ENCODE data around the gene CCDC167.

The CCDC167 gene

DNA sequence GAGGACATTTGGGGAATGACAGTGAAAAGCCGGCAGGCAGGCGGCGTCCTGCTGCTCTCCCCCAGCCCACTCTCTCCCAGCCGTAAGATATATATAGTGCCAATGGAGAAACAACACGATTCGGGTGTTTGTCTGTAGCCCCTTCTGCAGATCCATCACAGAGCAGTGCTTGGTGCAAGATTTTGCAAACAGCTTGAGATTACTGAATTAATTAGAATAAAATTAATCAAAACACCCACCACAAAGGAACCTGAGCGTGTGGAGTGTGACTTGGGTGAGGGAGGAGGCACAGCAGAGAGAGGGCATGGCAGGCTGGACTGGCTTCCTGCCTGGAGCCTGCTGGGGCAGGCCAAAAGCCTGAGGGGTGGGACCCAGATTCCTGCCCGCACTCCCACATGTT is 28.8 kb upstream of the CCDC167 start:
- DNase-seq (ENCODE audit: low read depth), result no peak

DNA sequence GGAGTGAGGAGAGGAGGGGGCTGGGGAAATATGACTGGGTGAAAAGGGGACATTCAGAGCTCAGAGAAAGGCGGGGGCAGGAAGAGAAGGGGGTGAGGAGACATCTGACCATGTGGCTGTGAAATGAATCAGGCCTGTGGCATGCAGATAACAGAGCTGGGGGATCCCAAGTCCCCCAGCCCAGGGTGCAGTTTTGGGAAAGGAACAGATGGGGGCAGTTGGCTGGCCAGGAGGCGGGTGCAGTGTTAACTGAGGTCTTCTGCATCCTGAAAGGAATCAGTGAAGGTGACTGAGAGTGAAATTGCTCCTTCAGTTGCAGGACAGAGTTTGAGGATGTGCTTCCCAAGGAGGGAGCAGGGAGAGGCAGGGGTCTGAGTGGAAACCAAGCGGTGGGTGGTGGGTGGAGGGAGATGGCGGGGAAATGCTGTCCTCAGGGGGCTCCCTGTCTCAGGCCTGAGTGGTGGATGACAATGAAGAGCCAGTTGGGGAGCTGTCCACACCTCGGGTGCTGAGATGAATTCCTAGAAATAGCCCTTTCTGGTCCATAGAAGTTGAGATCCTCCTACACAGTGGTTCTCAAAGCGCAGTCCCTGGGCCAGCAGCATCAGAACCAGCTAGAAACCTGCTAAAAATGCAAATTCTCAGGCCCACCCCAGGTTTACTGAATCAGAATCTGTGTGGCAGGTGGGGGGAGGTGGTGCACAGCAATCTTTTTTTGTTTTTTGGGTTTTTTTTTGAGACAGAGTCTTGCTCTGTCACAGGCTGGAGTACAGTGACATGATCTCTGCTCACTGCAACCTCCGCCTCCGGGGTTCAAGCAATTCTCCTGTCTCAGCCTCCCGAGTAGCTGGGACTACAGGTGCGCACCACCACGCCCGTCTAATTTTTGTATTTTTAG is 26.0 kb upstream of the CCDC167 start:
- DNase-seq (ENCODE audit: low read depth), result no peak

DNA sequence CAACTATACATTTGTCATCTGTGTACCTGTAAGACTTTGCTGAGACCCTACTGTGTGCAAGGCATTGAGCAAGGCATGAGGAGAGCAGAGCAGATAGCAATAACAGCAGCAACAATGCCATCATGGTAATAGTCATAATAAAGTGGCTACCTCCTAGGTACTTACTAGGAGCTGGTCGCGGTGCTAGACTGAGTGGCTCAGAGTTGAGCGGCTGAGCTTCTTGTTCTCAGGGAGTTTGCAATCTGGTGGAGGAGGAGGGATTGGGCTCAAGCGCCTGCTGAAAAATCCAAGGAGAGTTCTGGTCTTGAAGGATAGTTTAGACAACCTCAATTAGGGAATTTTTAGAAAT is 25.3 kb upstream of the CCDC167 start:
- no peak for DNase-seq (ENCODE audit: low read depth)

DNA sequence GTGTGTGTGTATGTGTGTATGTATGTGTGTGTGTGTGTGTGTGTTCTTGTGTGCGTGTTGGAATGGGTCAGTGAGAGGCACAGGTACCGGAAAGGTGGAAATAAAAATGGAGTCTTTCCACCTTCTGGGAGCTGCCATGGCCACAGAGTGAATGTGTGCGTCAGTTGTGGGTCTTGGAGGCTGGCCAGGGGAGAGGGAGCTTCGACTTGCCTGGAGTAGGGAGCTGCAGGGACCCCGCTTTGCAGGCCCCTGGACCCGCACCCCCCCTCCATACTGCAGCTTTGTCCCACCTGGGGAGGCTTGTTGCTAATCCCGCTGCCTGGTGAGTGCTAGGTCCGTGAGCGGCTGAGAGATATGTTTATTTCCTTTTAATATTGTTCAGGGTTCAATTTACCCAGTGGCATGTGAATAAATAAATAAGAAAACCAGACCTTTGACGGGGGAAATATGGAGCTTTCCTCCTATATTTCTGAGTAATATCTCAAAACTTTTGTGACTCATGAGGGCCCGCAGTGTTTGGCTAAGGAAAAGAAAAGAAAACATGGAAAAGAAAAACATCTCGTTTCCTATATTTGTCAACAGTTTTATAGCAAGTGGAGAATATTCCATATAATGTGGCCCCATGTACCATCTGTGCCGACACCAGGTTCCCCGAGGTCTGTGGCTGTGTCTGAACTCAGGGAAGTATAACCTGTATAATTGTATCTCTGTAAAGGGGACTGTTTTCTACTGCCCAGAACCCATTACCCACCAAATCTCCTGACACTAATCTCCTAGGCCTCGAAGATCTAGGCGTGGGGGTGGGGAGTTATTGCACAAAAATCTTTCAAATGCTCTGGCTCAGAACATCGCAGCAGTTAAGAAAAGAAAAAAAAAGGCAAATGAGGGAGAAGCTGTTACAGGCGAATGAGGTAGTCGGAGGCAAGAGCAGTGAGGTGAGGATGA is 24.6 kb upstream of the CCDC167 start:
- no peak for DNase-seq (ENCODE audit: low read depth)

DNA sequence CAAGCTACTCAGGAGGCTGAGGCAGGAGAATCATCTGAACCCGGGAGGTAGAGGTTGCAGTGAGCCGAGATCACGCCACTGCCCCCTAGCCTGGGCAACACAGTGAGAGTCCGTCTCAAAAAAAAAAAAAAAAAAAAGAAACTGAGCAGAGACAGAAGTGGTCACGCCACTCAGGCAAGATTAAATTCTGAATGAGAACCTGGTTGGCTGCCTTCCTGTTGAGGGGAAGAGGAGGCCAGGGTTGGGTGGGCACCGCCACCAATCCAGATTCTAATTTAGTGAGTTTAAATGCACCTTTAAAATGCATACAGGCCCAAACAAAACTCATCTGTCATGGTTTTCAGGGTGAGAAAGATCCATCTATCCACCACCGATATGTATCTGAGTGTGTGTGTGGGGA is 23.7 kb upstream of the CCDC167 start:
- DNase-seq (ENCODE audit: low read depth), result no peak

DNA sequence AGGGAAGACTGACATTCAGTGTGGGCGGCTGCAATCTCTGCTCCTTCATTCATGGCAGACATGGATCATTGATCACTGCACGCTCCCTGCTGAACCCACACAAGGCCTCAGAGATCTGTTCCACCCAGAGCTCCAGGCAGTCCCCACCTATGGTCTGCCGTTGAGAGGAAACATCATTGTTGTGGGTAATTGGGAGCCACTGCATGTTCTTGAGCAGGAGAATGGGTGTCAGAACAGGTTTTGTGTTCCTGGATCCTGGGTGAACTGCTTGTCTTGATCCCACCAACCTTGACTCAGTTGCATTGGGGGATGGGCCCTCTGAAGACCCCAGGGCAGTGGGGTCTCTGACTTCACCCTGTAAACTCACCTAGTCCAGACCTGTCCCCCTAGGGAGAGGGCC is 23.1 kb upstream of the CCDC167 start:
- DNase-seq (ENCODE audit: low read depth), result no peak

DNA sequence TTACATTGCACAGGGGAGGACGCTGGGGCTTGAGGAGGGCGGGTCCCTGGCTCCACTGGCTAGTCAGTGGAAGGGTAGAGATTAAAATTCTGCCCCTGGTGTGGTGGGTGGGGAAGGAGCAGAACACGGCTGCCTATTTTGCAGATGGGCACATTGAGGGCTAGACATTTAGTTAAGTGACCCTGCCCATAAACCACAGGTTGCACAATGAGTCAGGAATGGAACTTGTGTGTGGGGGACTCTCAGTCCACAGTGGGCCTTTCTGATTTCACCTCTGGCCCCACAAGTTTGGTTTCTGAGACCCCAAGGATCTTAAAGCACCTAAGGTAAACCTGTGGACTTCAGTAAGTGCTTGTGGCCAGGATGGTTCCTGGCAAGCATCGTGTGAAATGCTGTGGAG is 22.0 kb upstream of the CCDC167 start:
- no peak for DNase-seq (ENCODE audit: low read depth)

DNA sequence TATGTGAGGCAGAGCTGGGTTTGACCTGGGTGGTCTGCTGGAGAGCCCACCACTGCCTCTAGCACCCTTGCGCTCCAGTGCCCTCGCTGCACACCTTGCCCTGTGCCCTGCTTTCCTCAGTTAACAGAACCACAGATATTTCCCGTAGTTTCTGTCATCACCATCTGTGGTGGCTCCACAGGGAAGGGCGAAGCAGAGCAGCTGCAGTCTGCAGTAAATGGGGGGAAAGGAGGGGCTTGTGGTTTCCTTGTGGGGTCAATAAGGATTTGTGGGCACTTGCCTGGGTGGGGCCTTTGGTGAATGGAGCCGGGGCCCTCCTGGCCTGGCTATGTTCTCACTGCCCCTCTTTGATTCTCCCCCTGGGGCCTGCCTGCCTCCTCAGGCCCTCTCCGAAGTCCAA is 21.2 kb upstream of the CCDC167 start:
- no peak for DNase-seq (ENCODE audit: low read depth)

DNA sequence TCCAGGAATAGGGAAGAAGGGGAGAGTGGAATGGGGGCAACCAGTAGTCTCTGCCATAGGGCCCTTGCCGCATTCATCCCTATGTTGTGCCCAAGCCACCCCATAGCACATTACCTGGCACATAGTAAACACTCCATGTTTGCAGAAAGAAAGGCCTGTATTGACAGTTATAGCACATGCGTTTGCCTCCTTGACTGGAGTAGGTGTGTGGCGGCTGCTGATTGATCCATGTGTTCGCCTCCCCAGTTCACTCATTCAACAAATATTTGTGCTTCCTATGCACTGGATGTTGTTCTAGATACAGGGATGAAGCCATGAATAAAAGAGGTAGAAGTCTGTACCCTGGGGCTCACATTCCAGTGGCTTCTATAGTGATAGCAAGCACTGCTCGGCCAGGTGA is 19.8 kb upstream of the CCDC167 start:
- DNase-seq (ENCODE audit: low read depth), result no peak

DNA sequence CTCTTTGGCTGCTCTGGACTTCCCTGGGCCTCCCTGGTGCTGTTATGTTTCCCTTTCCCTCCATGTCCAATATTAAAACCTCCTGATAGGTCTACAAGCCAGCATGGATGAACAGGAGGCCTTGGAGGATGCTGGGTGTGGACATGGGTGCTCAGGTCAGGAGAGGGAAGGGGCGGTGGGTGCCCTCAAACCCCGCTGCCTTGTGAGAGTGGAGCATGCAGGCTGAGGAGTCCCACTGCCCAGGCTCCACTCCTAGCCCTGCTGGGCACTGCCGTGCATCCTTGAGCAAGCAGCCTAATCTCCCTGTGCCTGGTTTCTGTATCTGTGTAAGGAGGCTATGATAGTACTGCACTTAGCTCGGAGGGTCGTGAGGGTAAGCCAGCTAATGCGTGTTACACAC is 18.4 kb upstream of the CCDC167 start:
- DNase-seq (ENCODE audit: low read depth), result no peak

DNA sequence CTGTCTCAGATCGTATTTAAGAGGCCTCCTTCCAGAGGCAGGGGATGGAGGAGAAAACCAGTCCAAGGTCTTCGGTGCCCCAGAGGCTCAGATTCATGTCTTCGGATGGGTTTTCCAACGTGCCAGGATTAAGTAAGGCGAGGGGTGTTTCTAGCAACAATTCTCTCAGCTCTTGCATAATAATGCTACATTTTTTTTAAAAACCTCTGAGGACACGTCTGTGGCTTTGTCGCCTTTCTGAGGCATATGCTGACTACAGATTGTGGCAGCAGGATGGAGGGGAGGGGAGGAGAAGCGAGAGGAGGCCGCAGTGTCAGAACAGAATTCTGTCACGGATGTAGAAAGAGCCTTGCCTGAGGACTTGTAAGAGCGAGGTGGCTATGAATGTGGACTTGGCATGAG is 17.7 kb upstream of the CCDC167 start:
- DNase-seq (ENCODE audit: low read depth), result no peak

DNA sequence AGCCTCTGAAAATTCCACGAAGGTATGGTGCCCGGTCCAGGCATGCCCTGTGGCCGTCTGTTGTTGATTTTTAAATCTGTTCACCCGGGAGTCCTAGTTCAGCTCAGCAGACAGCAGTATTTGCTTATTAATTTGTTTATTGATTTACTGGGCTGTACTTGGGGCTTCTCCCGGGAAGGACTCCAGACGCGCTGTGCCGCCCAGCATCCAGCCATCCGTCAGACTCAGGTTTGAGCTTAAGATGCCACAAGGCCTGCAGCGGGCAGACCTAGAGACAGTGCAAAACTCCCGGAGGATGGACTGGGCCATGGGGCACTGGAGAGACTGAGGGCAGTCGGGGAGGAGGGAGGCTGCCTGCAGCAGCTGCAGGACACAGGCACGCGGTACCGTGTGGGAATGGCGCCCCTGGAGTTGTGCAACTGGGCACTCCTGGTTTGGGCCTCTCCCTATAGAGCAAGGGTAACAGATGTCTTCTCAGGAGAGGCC is 17.3 kb upstream of the CCDC167 start:
- DNase-seq (ENCODE audit: low read depth), result no peak

DNA sequence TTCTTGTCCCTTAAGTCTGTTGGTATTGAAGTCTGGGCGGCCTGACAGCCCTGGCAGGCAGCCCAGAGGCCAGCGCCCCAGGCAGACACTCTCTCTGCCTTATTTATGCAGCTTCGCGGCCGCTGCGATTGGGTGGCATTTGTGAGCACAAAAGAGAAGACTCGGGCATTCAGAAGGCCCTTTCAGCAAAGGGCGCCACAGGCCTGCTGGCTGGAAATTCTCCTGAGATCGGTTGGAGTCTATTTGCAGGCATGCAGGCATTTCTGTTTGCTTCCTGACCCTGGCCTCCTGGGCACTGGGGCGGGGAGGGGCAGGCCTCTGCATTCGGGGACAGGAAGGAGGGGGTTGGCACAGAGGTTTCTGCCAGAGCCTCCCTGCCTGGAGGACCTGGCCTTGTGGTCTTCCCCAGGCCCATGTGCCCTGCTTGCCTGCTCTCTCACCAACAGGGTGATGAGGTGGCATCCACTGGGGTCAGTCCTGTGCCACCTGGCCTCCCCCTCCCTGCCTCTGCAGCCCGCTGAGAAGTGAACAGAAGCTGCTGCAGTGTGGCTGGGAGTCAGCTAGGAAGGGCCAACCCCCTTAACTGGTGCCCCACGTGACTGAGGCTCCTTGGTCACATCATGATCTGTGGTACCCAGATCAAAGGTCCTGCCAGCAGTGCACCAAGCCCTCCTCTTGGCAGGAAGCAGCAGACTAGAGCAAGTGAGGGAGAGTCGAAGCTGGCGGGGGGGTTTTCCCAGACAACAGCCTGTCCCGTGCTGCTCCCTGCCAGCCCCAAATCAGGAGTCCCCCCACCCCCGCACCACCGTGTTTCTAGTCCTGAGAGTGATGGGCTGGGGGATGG is 16.6 kb upstream of the CCDC167 start:
- DNase-seq (ENCODE audit: low read depth), result no peak

DNA sequence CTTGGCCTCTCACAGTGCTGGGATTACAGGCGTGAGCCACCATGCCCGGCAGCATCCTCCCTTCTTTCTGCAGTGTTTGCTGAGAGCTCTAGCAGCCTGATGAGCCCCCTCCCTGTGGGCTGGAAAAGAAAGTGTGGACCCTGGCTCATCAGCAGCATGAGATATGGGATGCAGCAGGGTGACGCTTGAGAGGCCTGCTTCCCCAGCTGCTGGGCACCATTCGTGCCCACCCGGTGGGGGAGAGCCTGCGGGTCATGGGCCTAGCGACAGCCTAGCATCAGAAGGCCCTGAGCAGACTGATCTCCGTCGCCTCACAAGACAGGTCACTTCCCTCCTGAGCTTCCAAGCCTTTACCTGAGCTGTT is 16.0 kb upstream of the CCDC167 start:
- no peak for DNase-seq (ENCODE audit: low read depth)

DNA sequence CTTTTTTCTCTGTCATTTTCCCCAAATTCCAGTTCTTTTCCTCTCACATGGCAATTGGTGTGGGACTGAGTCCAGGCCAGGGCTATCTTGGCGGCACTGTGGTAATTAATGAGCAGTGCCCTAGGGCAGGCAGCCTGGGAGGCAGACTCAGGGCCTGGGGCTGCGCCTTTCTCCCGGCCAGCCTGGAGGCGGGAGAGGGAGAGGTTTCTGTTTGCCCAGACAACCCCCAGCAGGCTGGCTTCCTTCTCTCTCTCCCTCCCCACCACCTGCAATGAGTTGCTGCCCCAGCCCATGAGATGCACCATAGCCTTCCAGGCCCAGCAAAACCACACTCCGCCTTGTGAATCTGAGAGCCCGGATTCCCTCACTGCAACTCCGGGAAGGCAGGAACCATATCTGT is 15.1 kb upstream of the CCDC167 start:
- DNase-seq (ENCODE audit: low read depth), result no peak

DNA sequence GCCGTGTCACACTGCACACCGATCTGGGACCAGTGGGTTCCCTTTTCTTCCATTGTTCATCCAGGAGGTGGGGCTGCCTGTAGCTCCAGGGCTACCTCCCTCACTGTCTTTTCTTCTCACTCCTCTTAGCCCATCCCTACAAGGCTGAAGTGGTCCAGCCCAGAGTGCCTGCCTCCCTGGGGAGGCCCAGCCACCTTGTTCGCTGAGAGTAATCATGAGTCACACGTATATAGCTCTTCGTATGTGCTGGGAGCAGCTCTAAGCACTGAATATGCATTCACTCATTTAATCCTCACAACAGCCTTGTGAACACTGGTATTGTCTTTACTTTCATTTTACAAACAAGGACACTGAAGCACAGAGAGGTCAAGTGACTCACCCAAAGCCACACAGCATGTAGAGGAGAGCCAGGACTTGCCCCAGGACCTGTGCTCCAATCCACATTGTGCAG is 14.7 kb upstream of the CCDC167 start:
- DNase-seq (ENCODE audit: low read depth), result peak; percentile 15

DNA sequence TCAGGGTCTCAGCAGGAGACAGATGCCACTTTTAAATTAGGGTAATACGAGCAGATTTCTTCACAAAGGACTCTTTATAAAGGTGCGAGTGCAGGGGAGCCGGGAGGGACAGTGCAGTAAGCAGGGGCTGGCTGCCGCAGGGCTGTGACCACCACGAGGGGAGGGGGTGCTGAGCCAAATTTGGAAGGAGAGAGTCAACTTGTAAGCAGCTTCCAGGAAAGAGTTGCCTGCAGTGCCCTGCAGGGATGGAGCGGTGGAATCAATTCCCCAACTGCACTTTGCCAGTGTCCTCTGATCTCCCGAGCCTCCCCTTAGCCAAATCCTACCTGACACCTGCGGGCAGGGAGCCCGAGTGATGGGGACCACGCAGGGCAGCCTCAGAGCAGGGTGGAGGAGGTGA is 13.9 kb upstream of the CCDC167 start:
- DNase-seq (ENCODE audit: low read depth), result no peak

DNA sequence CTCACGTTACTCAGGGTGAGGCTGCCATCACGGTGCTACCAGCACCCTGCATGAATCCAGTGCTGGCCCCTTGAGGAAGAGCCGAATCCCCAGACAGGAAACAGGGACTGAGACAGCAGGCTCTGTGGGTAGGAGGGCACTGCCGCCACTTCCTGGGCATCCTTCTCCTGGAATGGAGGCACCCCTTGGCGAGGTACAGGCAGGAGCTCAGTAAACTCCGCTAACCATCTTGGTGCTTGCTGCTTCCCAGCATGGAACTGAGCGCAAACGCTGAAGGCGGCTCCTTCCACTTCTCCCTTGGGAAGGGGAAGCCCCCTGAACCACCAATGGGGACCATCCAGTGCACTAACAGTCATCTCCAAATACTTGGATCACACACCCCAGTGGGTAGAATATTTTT is 13.5 kb upstream of the CCDC167 start:
- DNase-seq (ENCODE audit: low read depth), result no peak

DNA sequence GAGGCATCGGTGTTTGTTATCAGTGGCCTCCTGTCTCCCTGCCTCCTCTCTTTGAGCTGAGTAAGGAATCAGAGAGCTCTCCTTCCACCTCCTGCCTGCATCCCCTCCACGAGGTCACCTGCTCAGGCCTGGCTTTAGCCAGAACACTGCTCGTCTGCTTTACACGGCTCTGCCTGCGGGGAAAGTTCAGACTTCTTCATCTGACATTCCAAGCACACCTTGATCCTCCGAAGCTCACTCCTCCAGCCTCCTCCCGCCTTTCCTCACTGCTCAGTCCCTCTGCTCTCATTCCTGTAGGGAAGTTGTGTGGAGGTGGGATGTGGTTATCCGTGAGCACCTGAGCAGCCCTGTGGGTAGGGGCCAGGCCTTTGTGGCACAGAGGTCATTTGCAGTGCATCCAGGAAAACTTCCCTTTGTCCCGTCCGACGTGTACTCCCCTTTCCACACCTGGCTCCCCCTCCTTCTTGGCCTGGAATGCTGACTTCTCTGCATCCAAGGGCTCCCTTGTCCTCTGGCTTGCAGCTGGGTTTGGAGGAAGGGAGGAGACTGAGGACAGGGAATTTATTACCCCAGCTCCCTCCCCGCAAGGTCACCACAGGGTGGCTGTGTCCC is 12.8 kb upstream of the CCDC167 start:
- no peak for DNase-seq (ENCODE audit: low read depth)

DNA sequence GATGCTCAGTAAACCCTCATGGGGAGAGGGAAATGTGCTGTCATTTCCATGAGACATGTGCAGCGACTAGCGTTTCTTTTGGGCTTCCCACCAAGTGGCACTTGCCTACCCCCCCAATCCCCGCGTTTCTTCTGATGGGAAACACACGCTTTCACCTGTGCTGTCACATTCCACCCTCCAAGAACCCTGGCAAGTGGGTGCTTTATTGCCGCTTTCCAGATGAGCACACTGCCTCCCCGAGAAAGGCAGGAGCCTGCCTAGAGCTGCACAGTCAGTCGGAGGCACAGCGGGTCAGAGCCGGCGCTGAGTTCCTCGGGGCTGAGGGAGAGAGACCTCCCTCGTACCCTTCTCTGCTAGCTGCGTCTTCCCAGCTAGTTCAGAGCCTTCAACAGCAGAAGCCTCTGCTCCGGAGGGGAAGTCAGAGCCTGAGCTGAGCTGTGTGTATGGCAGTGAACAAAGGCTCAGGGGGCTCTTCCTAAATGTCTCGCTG is 12.3 kb upstream of the CCDC167 start:
- DNase-seq (ENCODE audit: low read depth), result no peak

DNA sequence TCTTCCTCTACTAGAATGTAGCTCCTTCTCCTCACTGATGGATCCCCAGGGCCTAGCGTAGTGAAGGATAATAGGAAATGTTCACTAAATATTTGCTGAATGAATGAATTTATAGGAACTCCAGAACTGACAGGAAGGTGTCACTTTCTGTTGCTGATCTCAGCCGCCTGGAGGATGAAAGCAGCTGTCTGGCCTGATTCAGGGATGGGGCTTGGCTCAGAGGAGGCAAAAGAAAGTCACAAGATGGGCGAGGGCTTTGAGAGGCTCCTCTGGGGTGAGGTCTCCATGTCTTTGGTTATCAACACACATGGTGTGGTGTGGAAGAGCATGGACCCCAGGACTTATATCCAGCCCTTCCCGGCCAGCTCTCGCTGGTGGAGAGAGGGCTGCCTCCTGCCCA is 11.5 kb upstream of the CCDC167 start:
- DNase-seq (ENCODE audit: low read depth), result no peak

Measured in non-pigmented ciliary epithelial cell (primary cell).